Subcutaneous adipose tissue (tissue), 4 donors: ENCODE measurements around the gene MAP2K5. TPM values are rescaled to one million over a fixed set of nuclear protein-coding genes. Genes with fewer than 3 reads are reported as not detected.

Source experiments
- total RNA-seq, 4 donors: library from RNA; depleted of rRNA; stranded (reverse); fragments of >200 nt; gene quantifications; one replicate each; pipeline ENCODE4 v1.1.0, GENCODE V29; 2016
- TF ChIP-seq, protein P1 (sequence below): fragments of 450-650 bp; IDR thresholded peaks from one replicate; pipeline ENCODE4 v1.5.1; 2016; ENCODE audit warnings: low read depth, mild to moderate bottlenecking, control low read depth, antibody characterized with exemption, moderate library complexity

The MAP2K5 gene
- total RNA-seq, 4 donors from 2014 or later: 20.7 to 23.4 (median 22.3) TPM

DNA sequence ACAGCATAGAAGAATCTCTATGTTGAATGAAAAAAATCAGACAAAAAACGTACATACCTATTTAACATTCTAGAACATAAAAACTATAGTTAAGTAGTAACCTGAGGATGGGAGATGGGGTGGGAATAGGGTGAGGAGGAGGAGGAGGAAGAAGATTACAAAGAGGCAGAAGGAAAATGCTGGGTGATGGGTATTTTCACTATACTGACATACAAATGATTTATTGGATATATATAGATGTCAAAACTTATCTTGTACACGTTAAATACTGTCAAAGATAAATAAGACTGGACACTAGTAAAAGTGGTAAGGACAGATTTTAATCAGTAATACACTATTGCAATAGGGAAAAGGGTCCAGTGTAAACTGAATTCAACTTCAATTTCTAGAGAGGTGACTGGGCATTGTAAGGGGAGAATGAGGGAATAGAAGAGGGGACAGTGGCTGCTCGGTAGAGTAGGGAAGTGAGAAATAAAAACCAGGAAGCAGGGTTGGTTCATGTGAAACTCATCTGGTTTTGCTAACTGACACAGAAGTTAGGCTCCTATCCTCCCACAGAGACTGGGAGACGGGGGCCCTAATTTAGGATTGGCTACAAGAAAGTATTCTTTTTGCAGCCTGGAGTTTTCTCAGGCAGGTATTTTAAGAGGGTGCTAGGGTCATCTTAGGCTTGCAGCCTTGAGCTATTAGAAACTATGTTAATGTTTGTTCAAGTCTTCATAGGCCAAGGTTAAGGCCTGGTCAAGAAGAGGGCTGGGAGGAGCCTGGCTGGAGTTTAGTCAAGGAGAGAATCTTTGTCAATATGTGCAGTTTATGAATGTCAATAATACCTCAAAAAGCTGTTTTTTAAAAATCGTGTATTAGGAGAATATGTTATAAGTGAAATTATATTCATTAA, 36.6 kb upstream of the MAP2K5 start:
- TF ChIP-seq, protein P1, sequence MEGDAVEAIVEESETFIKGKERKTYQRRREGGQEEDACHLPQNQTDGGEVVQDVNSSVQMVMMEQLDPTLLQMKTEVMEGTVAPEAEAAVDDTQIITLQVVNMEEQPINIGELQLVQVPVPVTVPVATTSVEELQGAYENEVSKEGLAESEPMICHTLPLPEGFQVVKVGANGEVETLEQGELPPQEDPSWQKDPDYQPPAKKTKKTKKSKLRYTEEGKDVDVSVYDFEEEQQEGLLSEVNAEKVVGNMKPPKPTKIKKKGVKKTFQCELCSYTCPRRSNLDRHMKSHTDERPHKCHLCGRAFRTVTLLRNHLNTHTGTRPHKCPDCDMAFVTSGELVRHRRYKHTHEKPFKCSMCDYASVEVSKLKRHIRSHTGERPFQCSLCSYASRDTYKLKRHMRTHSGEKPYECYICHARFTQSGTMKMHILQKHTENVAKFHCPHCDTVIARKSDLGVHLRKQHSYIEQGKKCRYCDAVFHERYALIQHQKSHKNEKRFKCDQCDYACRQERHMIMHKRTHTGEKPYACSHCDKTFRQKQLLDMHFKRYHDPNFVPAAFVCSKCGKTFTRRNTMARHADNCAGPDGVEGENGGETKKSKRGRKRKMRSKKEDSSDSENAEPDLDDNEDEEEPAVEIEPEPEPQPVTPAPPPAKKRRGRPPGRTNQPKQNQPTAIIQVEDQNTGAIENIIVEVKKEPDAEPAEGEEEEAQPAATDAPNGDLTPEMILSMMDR: no peak

DNA sequence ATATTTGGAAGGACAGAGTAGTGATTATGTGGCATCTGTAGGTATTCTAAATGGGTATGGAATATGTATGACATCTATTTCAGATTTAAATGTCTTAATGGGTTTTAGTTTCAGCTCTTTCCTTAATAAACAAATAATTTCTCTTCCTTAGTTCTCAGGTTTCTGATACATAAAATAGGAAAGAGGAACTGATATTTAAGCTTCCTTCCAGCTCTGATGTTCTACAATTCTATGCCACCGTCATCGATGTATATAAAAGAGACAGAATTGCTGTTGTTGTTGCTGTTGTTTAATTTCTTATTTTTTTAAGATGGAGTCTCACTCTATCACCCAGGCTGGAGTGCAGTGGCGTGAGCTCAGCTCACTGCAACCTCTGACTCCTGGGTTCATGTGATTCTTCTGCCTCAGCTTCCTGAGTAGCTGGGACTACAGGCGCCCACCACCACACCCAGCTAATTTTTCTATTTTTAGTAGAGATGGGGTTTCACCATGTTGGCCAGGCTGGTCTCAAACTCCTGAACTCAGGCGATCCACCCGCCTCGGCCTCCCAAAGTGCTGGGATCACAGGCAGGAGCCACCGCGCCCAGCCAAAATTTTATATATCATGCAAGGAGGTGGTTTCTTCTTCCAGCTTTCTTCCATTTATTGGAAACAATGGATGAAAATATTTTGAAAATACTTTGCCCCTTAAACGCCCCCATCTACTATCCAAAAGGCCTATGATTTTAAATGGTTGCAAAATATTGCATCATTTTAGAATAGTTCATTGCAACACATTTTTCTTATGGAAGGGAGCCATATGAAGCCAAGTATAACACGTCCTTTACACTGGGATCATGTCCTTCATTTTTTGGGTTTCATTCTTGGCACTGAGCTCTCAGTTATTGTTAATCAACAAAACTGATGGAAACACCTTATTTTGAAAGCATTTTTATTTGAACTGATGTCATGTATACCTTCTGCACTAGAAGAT, 35.4 kb upstream of the MAP2K5 start:
- TF ChIP-seq, protein P1: no peak

DNA sequence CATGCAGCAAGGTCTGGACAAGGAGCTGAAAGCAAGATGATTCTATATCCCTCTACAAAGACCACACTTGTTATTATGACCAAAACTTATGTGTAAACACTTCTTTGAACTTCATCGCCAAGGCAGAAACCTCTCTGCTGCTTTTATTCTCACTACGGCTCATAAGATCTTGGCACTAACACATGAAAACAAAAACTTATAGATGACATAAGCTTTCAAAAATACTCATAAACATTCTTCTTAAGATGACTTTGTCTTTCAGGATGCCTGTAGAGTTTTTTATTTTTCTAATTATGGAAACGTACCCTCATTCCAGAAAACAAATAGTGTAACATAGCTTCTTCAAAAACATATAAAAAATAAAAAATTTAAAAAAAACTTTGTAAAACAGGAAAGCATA, 34.1 kb upstream of the MAP2K5 start:
- TF ChIP-seq, protein P1: no peak

DNA sequence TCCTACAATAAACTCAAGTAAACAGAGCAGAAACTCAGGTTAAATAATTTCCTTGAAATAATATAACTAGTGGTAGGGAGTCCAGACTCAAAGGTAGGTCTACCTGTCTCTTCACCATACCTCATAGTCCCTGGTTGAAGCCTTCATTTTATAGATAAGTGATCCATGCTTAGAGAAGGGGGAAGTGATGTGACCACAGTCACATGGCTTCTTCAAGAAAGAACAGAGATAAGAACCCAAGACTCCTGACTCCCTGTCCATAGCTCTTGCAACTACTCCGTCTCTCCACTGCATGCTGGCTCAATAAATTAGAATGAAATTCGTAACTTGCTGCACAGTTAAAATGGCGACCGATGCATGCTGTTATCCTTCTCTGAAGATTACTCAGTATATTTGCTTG, 32.6 kb upstream of the MAP2K5 start:
- TF ChIP-seq, protein P1: no peak

DNA sequence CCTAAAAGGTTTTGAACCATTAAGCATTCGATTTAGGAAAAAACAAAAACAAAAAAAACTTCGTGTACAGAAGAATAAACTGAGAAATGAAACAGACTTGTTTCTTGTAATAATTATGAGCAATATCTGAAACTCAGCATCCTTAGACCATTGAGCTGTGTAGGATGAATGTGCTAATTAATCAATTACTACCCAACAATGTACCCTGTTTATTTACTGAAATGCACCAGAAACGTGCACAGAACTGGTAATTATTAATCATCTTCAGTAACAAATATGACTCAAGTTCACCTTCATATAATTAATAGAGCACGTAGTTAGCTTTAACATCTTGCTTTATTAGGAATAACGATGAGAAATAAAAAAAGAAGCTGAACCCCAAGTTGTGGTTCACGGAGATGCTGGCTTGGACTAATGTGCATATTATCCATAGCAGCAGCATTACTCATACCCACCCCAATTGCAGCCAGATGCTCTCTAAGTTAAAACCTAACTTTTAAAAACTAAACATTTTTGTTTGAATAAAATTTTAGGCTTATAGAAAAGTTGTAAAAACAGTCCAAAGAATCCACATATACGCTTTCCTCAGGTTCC, 31.8 kb upstream of the MAP2K5 start:
- TF ChIP-seq, protein P1: no peak

DNA sequence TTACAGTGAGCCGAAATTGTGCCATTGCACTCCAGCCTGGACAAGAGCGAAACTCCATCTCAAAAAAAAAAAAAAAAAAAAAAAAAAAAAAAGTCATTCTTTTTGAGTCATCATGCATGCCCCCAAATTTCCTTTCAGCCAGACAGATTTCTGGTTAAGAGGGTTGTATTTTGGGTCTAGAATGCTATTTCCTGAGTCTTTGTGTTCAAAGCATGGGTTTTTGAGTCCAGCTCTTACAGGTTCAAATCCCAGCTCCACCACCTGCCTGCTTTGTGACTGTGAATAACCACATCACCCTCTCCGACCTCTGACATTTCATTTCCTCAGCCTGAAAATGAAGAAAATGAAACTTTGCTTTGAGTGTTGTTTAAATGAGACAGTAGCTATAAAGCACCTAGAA, 30.9 kb upstream of the MAP2K5 start:
- TF ChIP-seq, protein P1: no peak
